ENCODE data around the gene SPTBN2.

SPTBN2 gene

DNA sequence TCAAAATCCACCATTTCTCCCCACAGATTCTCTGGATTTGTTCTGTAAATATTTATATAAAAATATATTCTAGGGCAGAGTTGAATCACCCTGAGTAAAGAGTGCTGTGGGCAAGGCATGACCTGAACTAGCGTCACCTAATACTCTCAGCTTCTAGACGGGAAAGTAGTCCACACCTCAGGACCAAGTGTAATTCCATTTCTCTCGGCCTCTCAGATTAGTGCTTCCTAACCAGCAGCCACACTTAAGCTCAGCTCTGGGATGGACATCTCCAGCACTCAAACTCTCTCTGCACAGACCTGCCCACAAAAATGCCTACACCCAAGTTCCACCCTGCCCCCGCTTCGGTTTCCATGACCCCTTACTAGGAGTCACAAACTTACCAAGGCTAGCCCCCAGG, 5.3 kb downstream of the SPTBN2 start:
- DNase-seq, result no peak

DNA sequence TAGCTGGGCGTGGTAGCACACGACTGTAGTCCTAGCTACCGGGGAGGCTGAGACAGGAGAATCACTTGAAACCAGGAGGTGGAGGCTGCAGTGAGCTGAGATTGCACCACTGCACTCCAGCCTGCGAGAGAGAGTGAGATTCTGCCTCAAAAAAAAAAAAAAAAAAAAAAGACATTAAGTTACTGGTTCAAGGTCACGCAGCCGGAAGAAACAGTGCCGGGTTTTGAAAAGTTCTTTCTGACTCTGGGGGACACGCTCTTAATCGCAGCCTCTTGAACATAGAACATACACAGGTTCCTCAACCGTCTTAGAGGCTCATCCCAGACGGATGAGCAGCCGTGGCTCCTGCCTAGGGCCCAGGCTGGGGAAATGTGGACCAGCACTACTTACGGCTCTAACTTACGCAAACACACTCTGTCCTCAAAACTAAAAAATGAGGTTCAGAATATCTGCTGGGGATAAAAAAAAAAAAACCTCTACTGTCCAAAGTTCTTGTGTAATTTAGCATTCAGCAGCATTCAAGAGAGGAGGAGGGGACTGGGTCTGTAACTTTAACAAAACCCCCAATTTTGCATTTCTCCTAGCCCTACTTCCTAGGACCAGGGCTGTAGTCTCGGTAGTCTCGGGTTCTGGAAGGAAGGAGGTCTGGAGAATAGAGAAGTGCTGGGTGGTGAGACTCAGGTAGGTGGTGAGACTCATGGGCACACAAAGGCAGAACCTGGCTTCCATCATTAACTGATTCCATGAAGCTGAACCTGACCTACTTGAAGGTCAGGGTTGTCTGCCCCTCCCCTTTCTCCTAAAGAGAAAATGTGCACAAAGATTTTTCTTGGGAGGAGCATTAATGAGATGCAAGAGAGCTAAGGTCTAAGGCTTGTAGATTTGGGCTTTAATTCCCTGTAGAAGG, 6.0 kb downstream of the SPTBN2 start:
- no peak for DNase-seq

DNA sequence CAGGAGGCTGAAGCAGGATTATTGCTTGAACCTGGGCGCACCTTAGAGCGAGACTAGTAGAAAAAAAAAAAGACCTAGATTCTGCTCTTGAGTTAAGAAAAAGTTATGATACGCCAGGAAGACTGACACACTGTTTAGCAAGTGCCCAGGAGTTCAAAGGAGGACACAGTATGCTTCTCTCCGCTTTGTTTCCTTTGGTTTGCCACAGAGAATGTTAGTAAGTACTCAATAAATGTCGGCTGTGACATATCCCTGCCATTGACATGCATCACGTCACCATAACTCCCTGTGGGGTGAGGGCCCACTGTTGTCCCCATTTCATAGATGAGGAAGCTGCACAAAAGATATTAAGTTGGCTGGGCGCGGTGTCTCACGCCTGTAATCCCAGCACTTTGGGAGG, 7.1 kb downstream of the SPTBN2 start:
- DNase-seq, result no peak

- DNase-seq, result no peak
These were observed 8.0 kb downstream of the SPTBN2 start for GRCh38 chr11:66720899-66721470.

DNA sequence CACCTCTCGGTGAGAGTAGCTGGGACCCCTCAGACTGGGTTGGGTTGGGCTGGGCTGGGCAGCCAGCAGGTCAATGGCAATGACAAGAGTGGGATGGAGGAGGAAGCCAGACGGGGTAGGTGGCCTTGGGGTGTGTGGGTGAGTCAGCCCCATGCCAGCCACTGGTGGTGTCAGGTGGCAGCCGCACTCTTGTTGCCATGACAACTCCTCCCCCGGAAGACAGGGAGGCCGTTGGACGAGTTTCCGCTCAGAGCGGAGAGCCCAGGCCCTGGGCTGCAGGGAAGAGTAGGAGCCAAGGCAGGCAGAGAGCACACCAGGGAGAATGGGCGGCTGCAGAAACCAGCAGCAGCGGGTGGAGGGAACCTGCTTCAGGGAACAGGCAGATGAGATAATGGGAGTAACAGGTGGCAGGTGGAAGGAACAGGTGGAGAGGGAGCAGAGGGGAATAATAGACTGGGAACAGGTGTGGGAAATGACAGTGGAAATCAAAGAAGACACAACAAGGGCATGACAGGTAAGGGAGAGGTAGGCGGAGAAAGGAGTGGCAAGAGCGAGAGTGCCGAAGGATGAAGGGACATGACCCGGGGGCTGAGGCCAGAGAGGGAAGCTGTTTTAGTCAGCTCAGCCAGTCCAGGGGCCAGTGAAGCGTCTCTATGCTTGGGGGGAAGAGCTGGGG, 8.7 kb downstream of the SPTBN2 start:
- DNase-seq, result peak; percentile 9

- DNase-seq, result no peak
These were observed 9.7 kb downstream of the SPTBN2 start for GRCh38 chr11:66719111-66719872.

DNA sequence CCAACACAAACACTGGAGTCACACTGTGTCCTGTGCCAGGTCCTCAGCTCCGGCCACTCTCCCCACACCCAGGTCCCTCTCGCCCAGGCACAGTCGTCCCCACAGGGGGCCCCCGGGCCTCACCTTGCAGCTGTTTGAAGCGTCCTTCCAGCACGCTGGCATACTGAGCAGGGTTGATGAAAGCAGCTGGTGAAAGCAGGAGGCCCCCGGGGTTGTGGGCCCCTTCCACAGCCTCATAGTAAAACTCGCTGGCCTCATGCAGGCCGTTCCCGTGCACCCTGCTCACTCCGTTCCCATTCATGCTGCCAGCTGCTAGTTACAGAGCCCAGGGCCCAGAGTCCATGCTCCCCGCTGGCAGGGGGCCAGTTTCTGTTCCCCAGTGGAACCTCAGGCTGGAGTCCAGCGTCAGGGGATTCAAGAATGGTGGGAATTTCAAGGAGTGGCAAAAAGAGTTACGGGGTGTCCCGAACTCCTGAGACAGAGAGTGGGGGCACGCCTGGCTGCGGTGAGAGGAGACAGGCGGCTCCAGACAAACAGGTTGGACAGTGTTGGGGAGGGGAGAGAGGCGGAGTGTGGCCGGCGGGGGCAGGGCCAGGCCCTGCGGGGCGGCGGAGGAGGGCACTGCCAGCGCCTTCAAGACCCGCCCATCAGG, 10.6 kb downstream of the SPTBN2 start:
- DNase-seq, result no peak

GRCh38 chr11:66717925-66718319, 11.1 kb downstream of the SPTBN2 start:
- DNase-seq, result no peak

GRCh38 chr11:66716996-66717395, 12.0 kb downstream of the SPTBN2 start:
- no peak for DNase-seq

- no peak for DNase-seq
These were observed 13.5 kb downstream of the SPTBN2 start for GRCh38 chr11:66715346-66716085.

GRCh38 chr11:66713746-66714480, 15.1 kb downstream of the SPTBN2 start:
- no peak for DNase-seq

DNA sequence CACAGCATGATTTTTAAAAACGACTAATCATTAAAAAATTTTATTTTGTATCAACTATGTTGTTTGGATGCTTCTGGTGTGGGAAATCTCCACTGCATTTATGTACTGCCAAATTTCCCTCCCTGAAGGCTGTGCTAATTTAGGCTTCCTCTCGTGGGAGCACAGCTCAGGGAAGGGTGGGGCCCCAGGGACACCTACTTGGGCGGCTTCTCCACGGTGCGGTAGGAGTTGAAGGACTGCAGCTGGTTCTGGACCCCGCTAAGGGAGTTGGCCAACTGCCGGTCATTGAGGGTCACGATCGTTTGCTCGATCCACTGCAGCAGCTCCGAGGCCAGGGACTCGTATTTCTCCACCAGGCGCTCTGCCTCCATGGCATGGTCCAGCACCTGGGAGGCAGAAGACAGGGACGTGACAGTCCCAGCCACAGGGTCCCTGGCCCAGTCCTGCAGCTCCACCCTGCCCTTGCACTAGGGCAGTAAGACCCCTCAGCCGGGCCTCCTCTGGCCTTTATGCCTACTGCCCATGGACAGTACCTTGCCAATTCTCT, 18.6 kb downstream of the SPTBN2 start:
- DNase-seq, result no peak

GRCh38 chr11:66708701-66709100, 20.3 kb downstream of the SPTBN2 start:
- DNase-seq, result no peak

- DNase-seq, result no peak
These were observed 20.9 kb downstream of the SPTBN2 start for GRCh38 chr11:66708094-66708493.

GRCh38 chr11:66707486-66707885, 21.5 kb downstream of the SPTBN2 start:
- no peak for DNase-seq

DNA sequence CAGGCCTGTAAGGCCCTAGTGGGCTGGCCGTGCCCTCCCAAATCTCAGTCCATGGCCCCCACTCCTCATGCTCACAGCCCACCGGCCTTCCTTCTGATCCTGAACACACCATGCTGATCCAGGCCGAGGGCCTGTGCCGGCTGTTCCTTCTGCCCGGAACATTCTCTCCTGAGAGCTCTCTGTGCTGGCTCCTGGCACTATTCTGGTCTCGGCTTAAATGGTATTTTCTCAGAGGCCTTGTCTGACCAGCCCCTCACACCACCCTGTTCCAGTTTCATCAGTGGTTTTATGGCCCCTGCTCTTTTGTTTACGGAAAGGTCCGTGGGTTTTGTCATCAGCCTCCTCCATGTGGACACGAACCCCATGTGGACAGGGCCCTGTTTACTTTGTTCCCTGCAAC, 22.0 kb downstream of the SPTBN2 start:
- no peak for DNase-seq

- DNase-seq, result no peak
These were observed 23.3 kb downstream of the SPTBN2 start for GRCh38 chr11:66705587-66706335.

DNA sequence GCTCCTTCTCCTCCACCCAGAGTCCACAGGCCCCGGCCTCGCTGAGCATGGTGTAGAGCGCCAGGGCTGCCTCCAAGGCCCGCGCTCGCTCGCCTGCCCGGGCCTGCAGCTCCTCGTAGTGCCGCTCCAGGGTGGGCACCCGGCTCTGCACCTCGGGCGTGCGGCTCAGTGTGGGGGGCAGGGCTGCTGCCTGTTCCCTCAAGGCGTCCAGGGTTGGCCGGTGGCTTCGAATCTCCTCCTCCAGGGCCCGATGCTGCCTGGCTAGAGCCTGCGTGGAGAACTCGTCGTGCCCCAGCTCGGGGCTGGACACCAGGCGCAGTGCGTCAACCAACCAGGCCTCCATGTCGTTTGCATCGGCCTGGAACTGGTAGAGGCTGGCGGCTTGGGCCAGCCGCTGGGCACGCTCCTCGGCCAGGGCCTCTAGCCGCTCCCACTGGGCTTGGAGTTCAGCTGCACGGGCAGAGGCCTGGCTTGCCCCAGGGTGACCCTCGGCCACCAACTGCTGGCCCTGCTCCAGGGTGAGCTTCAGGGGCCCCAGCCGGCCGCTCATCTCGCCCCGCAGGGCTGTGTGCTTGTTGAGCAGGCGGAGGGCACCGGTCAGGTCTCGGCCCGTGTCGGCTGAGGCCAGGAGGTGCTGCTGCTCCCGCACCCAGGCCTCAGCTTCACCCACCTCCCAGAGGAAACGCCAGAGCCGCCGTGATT, 24.2 kb downstream of the SPTBN2 start:
- no peak for DNase-seq

- DNase-seq, result no peak
These were observed 27.4 kb downstream of the SPTBN2 start for GRCh38 chr11:66701432-66702240.
